Testis (tissue), 3 donors: ENCODE results near the gene ING5. TPM values are rescaled to one million over a fixed set of nuclear protein-coding genes. Genes with fewer than 3 reads are reported as not detected.

Source experiments
- DNase-seq: peaks from one replicate; pipeline ENCODE4 v3.0.0-alpha.2; 2019
- H3K27ac ChIP-seq, 2 donors: fragments of 200-600 bp; sonication (generic); one replicate each; pipeline ENCODE4 v1.5.1; 2019
- H3K27me3 ChIP-seq: fragments of 200-600 bp; sonication (generic); one replicate; pipeline ENCODE4 v1.5.1; 2019
- H3K36me3 ChIP-seq: fragments of 200-600 bp; sonication (generic); one replicate; pipeline ENCODE4 v1.5.1; 2017; ENCODE audit warnings: low read depth; ENCODE audit errors: missing control alignments
- H3K4me1 ChIP-seq: fragments of 200-600 bp; sonication (generic); one replicate; pipeline ENCODE4 v1.5.1; 2019
- H3K4me3 ChIP-seq, 2 donors: fragments of 200-600 bp; sonication (generic); one replicate each; pipeline ENCODE4 v1.5.1; 2017 to 2019
- H3K9me3 ChIP-seq: fragments of 200-600 bp; sonication (generic); one replicate; pipeline ENCODE4 v1.5.1; 2017
- POLR2A ChIP-seq: fragments of 450-650 bp; IDR thresholded peaks from one replicate; pipeline ENCODE4 v1.6.1; 2017; ENCODE audit warnings: antibody characterized with exemption, mild to moderate bottlenecking, moderate library complexity
- WGBS, 2 donors: methylation state at CpG; one replicate each; pipeline ENCODE4 v1.1.5; 2018; 5-methylcytosine and 5-hydroxymethylcytosine counted together
- intact Hi-C: fragments of 100-400 bp; cut with DNase I; formaldehyde crosslinking; loops from one replicate; pipeline ENCODE4 v1.15.1; 2023; ENCODE audit warnings: low total_unique reads
- polyA plus RNA-seq: library from polyadenylated mRNA; stranded (reverse); fragments of 350-450 nt; fragmentation: Illumina TruSeq; extraction: RNeasy Lipid Tissue Mini Kit (QIAGEN cat#74804); gene quantifications from one replicate; pipeline ENCODE4 v1.2.3, GENCODE V29; 2014; ENCODE audit warnings: low read depth, low replicate concordance; ENCODE audit not compliant: insufficient read depth
- total RNA-seq, 2 donors: library from RNA; depleted of rRNA; stranded (reverse); fragments of >200 nt; gene quantifications; one replicate each; pipeline ENCODE4 v1.2.3, GENCODE V29; 2016
- TF ChIP-seq, protein P1 (sequence below), 3 experiments: fragments of 450-650 bp in 2 of 3; fragments of 200-600 bp in 1 of 3; sonication (generic) in 1 of 3; IDR thresholded peaks; one replicate each; pipeline ENCODE4 v1.5.1; 2016 to 2019; ENCODE audit warnings: antibody characterized with exemption in 3 of 3, mild to moderate bottlenecking in 2 of 3, moderate library complexity in 1 of 3

Gene ING5
- total and polyA plus RNA-seq, 3 donors from 2014 or later, result 21.5 to 56.9 (median 44.5) TPM

DNA sequence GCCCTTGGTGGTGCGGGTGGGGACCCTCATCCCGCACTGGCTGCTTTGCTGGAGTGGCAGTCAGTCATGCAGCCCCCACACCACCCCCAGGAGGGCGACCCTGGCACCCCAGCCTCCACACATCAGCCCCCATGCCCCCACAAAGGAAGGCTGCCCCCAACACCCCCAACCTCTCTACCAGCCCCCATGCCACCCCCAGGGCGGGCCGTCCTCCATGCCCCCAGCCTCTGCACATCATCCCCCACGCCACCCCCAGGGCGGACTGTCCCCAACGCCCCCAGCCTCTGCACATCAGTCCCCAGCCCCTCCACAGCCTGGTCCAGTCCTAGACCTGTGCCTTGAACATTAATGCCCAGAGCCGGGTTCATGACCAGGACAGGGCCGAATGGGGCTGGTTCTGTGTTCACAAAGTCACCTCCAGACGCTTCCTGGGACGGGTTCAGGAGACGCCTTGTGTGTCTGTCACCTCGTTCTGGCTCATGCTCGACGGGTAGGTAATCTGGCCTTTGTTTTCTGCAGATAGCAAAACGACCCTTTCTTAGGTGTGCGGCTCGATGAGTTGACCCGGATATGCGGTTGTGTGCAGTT lies 50.9 kb downstream of the ING5 start:
- Histone ChIP-seq H3K4me3 (no peak overlapping the region), H3K4me1 (peaks cover 3% of the 10 kb centered on the region), H3K36me3 (no peaks in the 10 kb centered on the region), H3K27ac (no peak overlapping the region), H3K27me3 (no peaks in the 10 kb centered on the region), H3K9me3 (no peaks in the 10 kb centered on the region)
- no peak for DNase-seq
- 91 to 96% methylated on average over 11 to 21 of the region's 21 CpGs for WGBS, 2 donors
- intact Hi-C loops, result no loop called here
- no peak for TF ChIP-seq POLR2A
- TF ChIP-seq, protein P1, sequence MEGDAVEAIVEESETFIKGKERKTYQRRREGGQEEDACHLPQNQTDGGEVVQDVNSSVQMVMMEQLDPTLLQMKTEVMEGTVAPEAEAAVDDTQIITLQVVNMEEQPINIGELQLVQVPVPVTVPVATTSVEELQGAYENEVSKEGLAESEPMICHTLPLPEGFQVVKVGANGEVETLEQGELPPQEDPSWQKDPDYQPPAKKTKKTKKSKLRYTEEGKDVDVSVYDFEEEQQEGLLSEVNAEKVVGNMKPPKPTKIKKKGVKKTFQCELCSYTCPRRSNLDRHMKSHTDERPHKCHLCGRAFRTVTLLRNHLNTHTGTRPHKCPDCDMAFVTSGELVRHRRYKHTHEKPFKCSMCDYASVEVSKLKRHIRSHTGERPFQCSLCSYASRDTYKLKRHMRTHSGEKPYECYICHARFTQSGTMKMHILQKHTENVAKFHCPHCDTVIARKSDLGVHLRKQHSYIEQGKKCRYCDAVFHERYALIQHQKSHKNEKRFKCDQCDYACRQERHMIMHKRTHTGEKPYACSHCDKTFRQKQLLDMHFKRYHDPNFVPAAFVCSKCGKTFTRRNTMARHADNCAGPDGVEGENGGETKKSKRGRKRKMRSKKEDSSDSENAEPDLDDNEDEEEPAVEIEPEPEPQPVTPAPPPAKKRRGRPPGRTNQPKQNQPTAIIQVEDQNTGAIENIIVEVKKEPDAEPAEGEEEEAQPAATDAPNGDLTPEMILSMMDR (IDR thresholded peaks at IDR 0.05), result no peak

GRCh38 chr2:241753493-241753892 lies 51.7 kb downstream of the ING5 start:
- intact Hi-C loops, result no loop called here
- no peak for TF ChIP-seq POLR2A
- TF ChIP-seq, protein P1 (IDR thresholded peaks at IDR 0.05), result no peak
- no peaks in the 10 kb centered on the region for H3K36me3 ChIP-seq
- 83 to 98% methylated on average over 1 to 17 of the region's 17 CpGs for WGBS, 2 donors
- no peaks in the 10 kb centered on the region for H3K9me3 ChIP-seq
- no peak overlapping the region for H3K27ac ChIP-seq
- peaks cover 3% of the 10 kb centered on the region for H3K4me1 ChIP-seq
- H3K27me3 ChIP-seq, result no peaks in the 10 kb centered on the region
- no peak for DNase-seq
- H3K4me3 ChIP-seq, result no peak overlapping the region

DNA sequence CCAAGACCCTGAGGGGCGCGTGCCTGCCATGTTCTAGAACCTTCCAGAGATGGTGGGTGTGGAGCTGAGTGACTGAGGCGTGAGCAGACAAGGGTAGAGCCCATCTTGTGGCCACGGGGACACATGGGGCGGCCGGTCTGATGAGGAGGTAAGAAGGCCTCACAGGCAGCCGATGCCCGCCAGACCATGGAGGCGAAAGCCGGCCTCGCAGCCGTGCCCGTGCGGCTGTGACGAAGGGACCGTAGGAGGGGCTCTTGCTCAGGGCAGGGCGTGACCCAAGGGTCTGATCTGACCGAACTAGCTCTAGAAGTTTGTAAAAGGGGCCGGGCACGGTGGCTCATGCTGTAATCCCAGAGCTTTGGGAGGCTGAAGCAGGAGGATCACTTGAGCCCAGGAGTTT lies 52.2 kb downstream of the ING5 start:
- WGBS, 2 donors, result 95 to 97% methylated on average over 20 of the region's 20 CpGs
- H3K4me1 ChIP-seq, result peaks cover 3% of the 10 kb centered on the region
- DNase-seq, result no peak
- H3K4me3 ChIP-seq, result no peak overlapping the region
- H3K27ac ChIP-seq, result no peak overlapping the region
- no peaks in the 10 kb centered on the region for H3K36me3 ChIP-seq
- TF ChIP-seq, protein P1 (IDR thresholded peaks at IDR 0.05), result no peak
- no peak for TF ChIP-seq POLR2A
- H3K27me3 ChIP-seq, result no peaks in the 10 kb centered on the region
- intact Hi-C loops, result no loop called here
- no peaks in the 10 kb centered on the region for H3K9me3 ChIP-seq

DNA sequence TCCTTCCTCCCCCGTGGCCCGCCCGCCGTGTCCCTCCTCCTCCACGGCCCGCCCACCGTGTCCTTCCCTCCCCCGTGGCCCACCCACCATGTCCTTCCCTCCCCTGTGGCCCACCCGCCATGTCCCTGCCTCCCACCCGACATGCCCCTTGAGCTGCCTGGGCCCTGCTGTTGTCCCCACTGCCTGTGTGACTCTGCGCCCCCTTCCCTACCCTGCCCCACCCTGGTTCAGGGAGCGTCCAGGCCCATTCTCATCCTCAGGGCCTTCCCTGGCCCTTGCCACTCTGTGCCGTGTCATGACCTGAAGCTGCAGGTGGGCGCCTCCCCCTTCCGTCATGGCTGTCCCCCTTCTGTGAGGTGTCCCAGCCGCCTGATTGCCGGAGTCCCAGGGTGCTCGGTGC lies 53.3 kb downstream of the ING5 start:
- Histone ChIP-seq H3K4me1 (peaks cover 1% of the 10 kb centered on the region), H3K4me3 (no peak overlapping the region), H3K36me3 (no peaks in the 10 kb centered on the region), H3K27me3 (no peaks in the 10 kb centered on the region), H3K27ac (no peak overlapping the region), H3K9me3 (no peaks in the 10 kb centered on the region)
- WGBS, 2 donors, result 85 to 86% methylated on average over 13 to 18 of the region's 18 CpGs
- no peak for TF ChIP-seq POLR2A
- TF ChIP-seq, protein P1 (IDR thresholded peaks at IDR 0.05), result no peak
- DNase-seq, result no peak
- intact Hi-C loops, result no loop called here

- Histone ChIP-seq H3K27me3 (no peaks in the 10 kb centered on the region), H3K36me3 (no peaks in the 10 kb centered on the region), H3K9me3 (no peaks in the 10 kb centered on the region), H3K4me3 (no peak overlapping the region), H3K4me1 (no peaks in the 10 kb centered on the region), H3K27ac (no peak overlapping the region)
- intact Hi-C loops, result no loop called here
- no peak for TF ChIP-seq POLR2A
- TF ChIP-seq, protein P1 (IDR thresholded peaks at IDR 0.05), result no peak
- DNase-seq, result no peak
- 93 to 94% methylated on average over 12 to 27 of the region's 27 CpGs for WGBS, 2 donors
Measured at GRCh38 chr2:241755777-241756176, 53.9 kb downstream of the ING5 start.
